HCT116 (cell line): ENCODE data around the gene PLD2.

ENCODE experiments used
- ATF3 ChIP-seq: IDR thresholded peaks from 2 replicates; pipeline ENCODE4 v1.6.1; 2012
- CEBPB ChIP-seq: IDR thresholded peaks from 2 replicates; pipeline ENCODE4 v1.6.1; 2012; ENCODE audit warnings: low read depth
- CTCF ChIP-seq, 3 experiments: fragments of 200-600 bp in 1 of 3; sonication (generic) in 1 of 3; IDR thresholded peaks in 2 of 3; conservative IDR thresholded peaks in 1 of 3; 2 replicates each; pipeline ENCODE4 v1.5.1; 2012 to 2017; ENCODE audit warnings: low read depth in 2 of 3, low read length in 2 of 3, antibody characterized with exemption in 1 of 3, borderline replicate concordance in 1 of 3, control low read depth in 1 of 3, mild to moderate bottlenecking in 1 of 3, mixed read lengths in 1 of 3, mixed run types in 1 of 3, moderate library complexity in 1 of 3; ENCODE audit not compliant: insufficient read depth in 1 of 3
- EGR1 ChIP-seq: IDR thresholded peaks from 2 replicates; pipeline ENCODE4 v1.6.1; 2012; ENCODE audit warnings: low read depth
- EZH2 ChIP-seq: fragments of 200-600 bp; sonication (generic); IDR thresholded peaks from 2 replicates; pipeline ENCODE4 v1.6.1; 2017; ENCODE audit warnings: antibody characterized with exemption, mixed run types
- FOSL1 ChIP-seq: IDR thresholded peaks from 2 replicates; pipeline ENCODE4 v1.6.1; 2012; ENCODE audit warnings: low read depth
- JUND ChIP-seq: IDR thresholded peaks from 2 replicates; pipeline ENCODE4 v1.6.1; 2012
- MAX ChIP-seq: IDR thresholded peaks from 2 replicates; pipeline ENCODE4 v1.6.1; 2012
- POLR2A ChIP-seq: IDR thresholded peaks from 2 replicates; pipeline ENCODE4 v1.7.0; 2011; ENCODE audit warnings: borderline replicate concordance; ENCODE audit not compliant: insufficient read depth, insufficient read length; ENCODE audit errors: extremely low read depth
- POLR2AphosphoS5 ChIP-seq: IDR thresholded peaks from 2 replicates; pipeline ENCODE4 v1.6.1; 2011; ENCODE audit warnings: mild to moderate bottlenecking, low read depth, low read length, moderate library complexity
- RAD21 ChIP-seq: IDR thresholded peaks from 2 replicates; pipeline ENCODE4 v1.6.1; 2012; ENCODE audit warnings: low read depth, mild to moderate bottlenecking
- REST ChIP-seq: IDR thresholded peaks from 2 replicates; pipeline ENCODE4 v1.6.1; 2012; ENCODE audit warnings: low read depth
- SIN3A ChIP-seq: IDR thresholded peaks from 2 replicates; pipeline ENCODE4 v1.6.1; 2012; ENCODE audit warnings: low read depth
- TCF7L2 ChIP-seq: IDR thresholded peaks from 2 replicates; pipeline ENCODE4 v1.7.0; 2011; ENCODE audit warnings: borderline replicate concordance, inconsistent platforms; ENCODE audit not compliant: insufficient read depth, insufficient read length; ENCODE audit errors: extremely low read depth

- no peak for TF ChIP-seq POLR2A
- no peak for TF ChIP-seq CTCF (IDR thresholded peaks at IDR 0.05 in 2 of 3, conservative IDR thresholded peaks at IDR 0.05 in 1 of 3; ENCODE audit: borderline replicate concordance in 1 of 3, insufficient read depth in 1 of 3, low read depth in 2 of 3, low read length in 2 of 3)
- TF ChIP-seq POLR2AphosphoS5: no peak
- no peak for TF ChIP-seq EGR1
- no peak for TF ChIP-seq REST
- TF ChIP-seq RAD21: no peak
- no peak for TF ChIP-seq ATF3
- TF ChIP-seq JUND: no peak
- TF ChIP-seq MAX: no peak
- TF ChIP-seq TCF7L2: no peak
- TF ChIP-seq SIN3A: no peak
- TF ChIP-seq FOSL1: no peak
- no peak for TF ChIP-seq EZH2
- no peak for TF ChIP-seq CEBPB
Measured at GRCh38 chr17:4768298-4768697, 38.7 kb upstream of the PLD2 start.
